HepG2 (cell line): ENCODE measurements around the gene OR6C6. TPM values are rescaled to one million over a fixed set of nuclear protein-coding genes. Genes with fewer than 3 reads are reported as not detected.

Source experiments
- AKNA ChIP-seq: sonication (generic); formaldehyde crosslinking; IDR thresholded peaks from 2 replicates; pipeline ENCODE4 v1.4.0; 2020; ENCODE audit warnings: missing genetic modification reagents, borderline replicate concordance
- ERF ChIP-seq: IDR thresholded peaks from 2 replicates; pipeline ENCODE4 v1.6.1; 2018; ENCODE audit warnings: missing biosample characterization, missing genetic modification reagents
- ZBTB40 ChIP-seq, 2 experiments: fragments of 450-650 bp in 1 of 2; sonication (generic) in 1 of 2; formaldehyde crosslinking in 1 of 2; IDR thresholded peaks; 2 replicates each; pipeline versions ENCODE4 v1.6.1 to v1.8.0; 2016 to 2022; ENCODE audit warnings: antibody characterized with exemption in 1 of 2, mild to moderate bottlenecking in 1 of 2, missing genetic modification reagents in 1 of 2
- ZNF451 ChIP-seq: sonication (generic); formaldehyde crosslinking; IDR thresholded peaks from 2 replicates; pipeline ENCODE4 v1.5.0; 2020; ENCODE audit warnings: mild to moderate bottlenecking, missing genetic modification reagents
- polyA plus RNA-seq, 8 experiments: library from polyadenylated mRNA; depleted of rRNA in 3 of 8; stranded (reverse) in 7 of 8; unstranded in 1 of 8; fragments of >200 nt; fragmentation: Illumina TruSeq in 4 of 8; extraction: Trizol in 4 of 8; gene quantifications; 2 replicates each; pipeline versions ENCODE4 v1.2.1 to v1.2.3, GENCODE V29; 2011 to 2016; ENCODE audit warnings: low read depth in 4 of 8, missing spikeins in 1 of 8, mixed read lengths in 1 of 8; ENCODE audit not compliant: insufficient read depth in 1 of 8
- total RNA-seq, 5 experiments: library from RNA; depleted of rRNA; stranded (reverse); fragments of >200 nt; fragmentation: Illumina TruSeq; extraction: Trizol; gene quantifications; 2 replicates each; pipeline ENCODE4 v1.2.3, GENCODE V29; 2016; ENCODE audit warnings: low read depth in 1 of 5

Gene OR6C6
- total and polyA plus RNA-seq, 2 of the 13 experiments (the other 11 are each of a cell fraction or from before 2014, with no cell fraction given): not detected

- TF ChIP-seq ZBTB40 (IDR thresholded peaks at IDR 0.05): no peak
- TF ChIP-seq ZBTB40 (CRISPR knock-in tag; IDR thresholded peaks at IDR 0.05): no peak
- TF ChIP-seq AKNA (CRISPR knock-in tag): no peak
- TF ChIP-seq ZNF451: no peak
- TF ChIP-seq ERF: no peak
These were observed 43.1 kb downstream of the OR6C6 start (continued) for GRCh38 chr12:55253281-55253680.
